C4-2B (cell line): Measurements from ENCODE around the gene NT5DC3.

Experiments used
- CTCF ChIP-seq: fragments of 450-650 bp; conservative IDR thresholded peaks from 2 replicates; pipeline ENCODE4 v1.5.1; 2017; ENCODE audit warnings: mild to moderate bottlenecking
- ZFX ChIP-seq: fragments of 450-650 bp; IDR thresholded peaks from 2 replicates; pipeline ENCODE4 v1.6.1; 2017

DNA sequence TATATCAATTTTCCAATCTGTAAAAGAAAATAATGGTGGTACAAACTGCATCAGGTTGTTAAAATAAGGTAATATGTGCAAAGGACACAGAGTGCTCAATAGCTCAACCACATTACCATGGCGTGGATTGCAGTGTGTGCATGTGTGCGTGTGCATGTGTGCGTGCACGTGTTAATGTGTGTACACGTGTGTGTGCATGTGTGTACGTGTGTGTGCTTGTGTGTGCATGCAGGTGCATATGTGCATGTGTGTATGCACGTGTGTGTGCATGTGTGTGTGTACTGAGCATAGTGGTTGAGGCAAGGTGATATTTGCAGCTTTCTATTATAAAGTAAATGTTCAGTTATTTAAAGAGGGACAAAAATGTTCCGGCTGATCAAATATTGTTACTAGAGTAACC lies 115.6 kb downstream of the NT5DC3 start:
- no peak for TF ChIP-seq CTCF
- TF ChIP-seq ZFX, result no peak
